Pancreas (tissue), 10 donors: Measurements from ENCODE around the gene WWOX. TPM values are rescaled to one million over a fixed set of nuclear protein-coding genes. Genes with fewer than 3 reads are reported as not detected.
"Not testable (repeated sequence)": the region's sequence is repeated elsewhere in the genome, so short reads cannot be mapped to it uniquely, and the experiment has no call there.

Experiments
- ATAC-seq, 4 donors: fragments of 200-7000 bp; cut with Tn5 transposase; one replicate each; pipeline versions ENCODE4 v1.8.0 to v1.9.1; 2020; ENCODE audit warnings: mild to moderate bottlenecking in 4 of 4, moderate library complexity in 4 of 4
- DNase-seq, 6 donors: peaks; one replicate each; pipeline ENCODE4 v3.0.0-alpha.2; 2020
- FAIRE-seq: peaks from 2 replicates; lab custom pipeline; 2012; peaks lifted over from hg19 to GRCh38; lab: Jason Lieb, UNC
- H3K27ac ChIP-seq, 4 donors: fragments of 200-600 bp; sonication (generic); 1 replicate in 3 of 4; 2 replicates in 1 of 4; pipeline versions ENCODE4 v1.5.0 to v1.8.0; 2020
- H3K27me3 ChIP-seq, 4 donors: fragments of 200-600 bp; one replicate each; pipeline ENCODE4 v1.8.0; 2021
- H3K36me3 ChIP-seq, 3 donors: fragments of 200-600 bp; sonication (generic) in 1 of 3; one replicate each; pipeline versions ENCODE4 v1.5.0 to v1.8.0; 2020 to 2021
- H3K4me1 ChIP-seq, 3 donors: fragments of 200-600 bp; one replicate each; pipeline ENCODE4 v1.8.0; 2021
- H3K4me3 ChIP-seq, 4 donors: fragments of 200-600 bp; sonication (generic) in 2 of 4; one replicate each; pipeline versions ENCODE4 v1.5.0 to v1.8.0; 2020 to 2021
- H3K9me3 ChIP-seq, 4 donors: fragments of 200-600 bp; one replicate each; pipeline ENCODE4 v1.8.0; 2021
- CTCF ChIP-seq, 4 donors: fragments of 200-600 bp; sonication (generic) in 3 of 4; IDR thresholded peaks; one replicate each; pipeline versions ENCODE4 v1.5.0 to v1.8.0; 2021; ENCODE audit warnings: antibody characterized with exemption in 4 of 4
- WGBS, 2 donors: extraction: QIAGEN DNeasy Blood & Tissue Kit; methylation state at CpG; one replicate each; pipeline ENCODE4 v1.1.7; 2013; 5-methylcytosine and 5-hydroxymethylcytosine counted together
- intact Hi-C, 3 donors: fragments of 100-400 bp; cut with DNase I; formaldehyde crosslinking; loops; one replicate each; pipeline versions ENCODE4 v1.11.1 to v1.14.2; 2022
- polyA plus RNA-seq, 2 donors: library from polyadenylated mRNA; stranded (reverse); fragments of 200-250 nt; gene quantifications; one replicate each; pipeline ENCODE4 v1.2.3, GENCODE V29; 2013
- total RNA-seq, 6 donors: library from RNA; stranded (reverse); fragmentation: NEBNext Ultra II Directional in 4 of 6; extraction: Animal tissue kit (Norgen Biotek cat#: 25700) in 4 of 6; gene quantifications; one replicate each; pipeline versions ENCODE4 v1.2.1 to v1.2.4, GENCODE V29; 2021 to 2023
- donor health status: healthy with polysubstance abuse.
- donor health status: DM: no; HTN: no; CAD: no; lungs with moderate emphysema.
- donor health status: DM: no; HTN: no; CAD: no.
- donor health status: control.
- donor health status: control.
- donor health status: Bipolar disorder and iron deficiency.
- donor health status: DM: yes; HTN: yes; CAD: no.
- donor health status: DM: no; HTN: no; CAD: no.
- donor health status: DM: no; HTN: no; CAD: no.
- donor health status: DM: yes; HTN: yes; CAD: no.

WWOX gene
- total and polyA plus RNA-seq, 8 donors: 6.8 to 14.4 (median 10.8) TPM

DNA sequence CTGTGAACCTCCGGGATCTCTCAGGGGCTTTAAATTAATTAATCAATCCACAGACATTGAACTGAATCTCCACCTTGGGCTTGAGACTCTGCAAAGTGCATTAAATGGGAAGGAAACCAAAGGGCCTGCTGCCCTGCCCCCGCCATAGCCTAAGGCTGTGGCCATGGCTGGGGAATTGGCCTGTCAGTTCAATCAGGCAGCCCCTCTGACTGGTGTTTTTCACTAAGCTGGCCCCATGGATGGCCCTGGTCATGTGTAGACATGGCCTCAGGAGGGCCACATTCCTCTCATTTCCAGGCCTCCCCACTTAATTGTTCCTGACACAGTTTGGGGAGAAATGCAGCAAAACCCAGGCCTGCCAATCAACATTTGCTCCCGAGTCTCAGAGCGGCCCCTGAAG, 499.8 kb downstream of the WWOX start:
- ATAC-seq (no peak), FAIRE-seq (no peak), DNase-seq (no peak)
- H3K27ac ChIP-seq: no peak overlapping the region
- H3K4me1 ChIP-seq: no peaks in the 10 kb centered on the region
- H3K4me3 ChIP-seq: no peak overlapping the region
- no peaks in the 10 kb centered on the region for H3K27me3 ChIP-seq
- 96 to 98% methylated on average over 4 of the region's 4 CpGs for WGBS, 2 donors
- no peaks in the 10 kb centered on the region for H3K9me3 ChIP-seq
- intact Hi-C loops: no loop called here
- no peak for TF ChIP-seq CTCF (IDR thresholded peaks at IDR 0.05)
- no peaks in the 10 kb centered on the region for H3K36me3 ChIP-seq

DNA sequence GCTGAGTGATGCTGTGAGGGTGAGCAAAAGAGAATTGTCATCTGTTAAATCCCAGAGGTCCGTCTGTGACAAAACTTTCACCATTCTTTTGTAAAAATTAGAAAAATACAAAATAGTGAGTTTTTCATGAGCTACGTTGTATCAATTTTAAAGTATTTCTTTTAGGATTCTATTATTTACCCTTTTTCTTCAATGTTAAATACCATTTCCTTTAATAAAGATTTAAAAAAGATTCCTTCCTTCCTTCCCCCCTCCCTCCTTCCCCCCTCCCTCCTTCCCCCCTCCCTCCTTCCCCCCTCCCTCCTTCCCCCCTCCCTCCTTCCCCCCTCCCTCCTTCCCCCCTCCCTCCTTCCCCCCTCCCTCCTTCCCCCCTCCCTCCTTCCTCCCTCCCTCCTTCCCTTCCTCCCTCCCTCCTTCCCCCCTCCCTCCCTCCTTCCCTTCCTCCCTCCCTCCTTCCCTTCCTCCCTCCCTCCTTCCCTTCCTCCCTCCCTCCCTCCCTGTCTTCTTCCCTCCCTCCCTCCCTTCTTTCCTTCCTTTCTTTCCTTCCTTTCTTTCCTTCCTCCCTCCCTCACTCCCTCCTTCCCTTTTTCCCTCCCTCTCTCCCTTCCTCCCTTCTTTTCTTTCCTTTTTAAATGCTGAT, 505.1 kb downstream of the WWOX start:
- H3K36me3 ChIP-seq, H3K4me1 ChIP-seq, H3K4me3 ChIP-seq, H3K27ac ChIP-seq, H3K27me3 ChIP-seq, H3K9me3 ChIP-seq, intact Hi-C loops, ATAC-seq, FAIRE-seq, DNase-seq: not testable (repeated sequence)
- 86 to 89% methylated on average over 2 of the region's 2 CpGs for WGBS, 2 donors

- Histone ChIP-seq H3K4me1 (no peaks in the 10 kb centered on the region), H3K27me3 (no peaks in the 10 kb centered on the region), H3K36me3 (no peaks in the 10 kb centered on the region), H3K4me3 (no peak overlapping the region), H3K9me3 (no peaks in the 10 kb centered on the region), H3K27ac (no peak overlapping the region)
- no peak for ATAC-seq
- intact Hi-C loops: no loop called here
- no peak for FAIRE-seq
- no peak for TF ChIP-seq CTCF (IDR thresholded peaks at IDR 0.05)
- no peak for DNase-seq
- WGBS, 2 donors: 90 to 95% methylated on average over 6 of the region's 6 CpGs
These were observed 506.2 kb downstream of the WWOX start for GRCh38 chr16:78605548-78606101.

DNA sequence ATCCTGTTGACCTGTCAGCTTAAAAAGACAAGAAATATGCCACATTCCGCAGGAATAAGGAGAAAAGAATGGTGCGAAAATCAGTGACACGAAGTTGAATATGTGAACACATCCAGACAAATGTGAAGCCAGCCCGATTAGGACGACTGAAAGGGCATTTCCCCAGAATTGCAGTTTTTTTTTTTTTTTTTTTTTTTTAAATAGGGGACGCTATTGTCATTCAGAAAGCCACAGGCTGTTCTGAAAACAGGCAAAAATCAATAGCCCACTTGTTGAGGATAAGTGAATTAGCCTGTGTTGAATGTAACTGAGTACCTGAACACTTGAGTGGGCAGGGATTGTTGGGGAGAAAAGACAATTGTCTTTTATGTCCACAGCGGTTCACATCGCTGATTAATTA, 507.1 kb downstream of the WWOX start:
- no peak for DNase-seq

GRCh38 chr16:78607022-78607421, 507.6 kb downstream of the WWOX start:
- Histone ChIP-seq H3K4me1 (no peaks in the 10 kb centered on the region), H3K27ac (no peak overlapping the region), H3K27me3 (no peaks in the 10 kb centered on the region), H3K36me3 (no peaks in the 10 kb centered on the region), H3K9me3 (no peaks in the 10 kb centered on the region), H3K4me3 (no peak overlapping the region)
- FAIRE-seq (peak; percentile 91), ATAC-seq (no peak), DNase-seq (no peak)
- WGBS, 2 donors: 81 to 85% methylated on average over 5 of the region's 5 CpGs
- TF ChIP-seq CTCF (IDR thresholded peaks at IDR 0.05): no peak
- intact Hi-C loops: no loop called here

More for the DNA sequence above, 507.1 kb downstream of the WWOX start:
- H3K36me3 ChIP-seq: no peaks in the 10 kb centered on the region
- no peaks in the 10 kb centered on the region for H3K4me1 ChIP-seq
- no peak overlapping the region for H3K27ac ChIP-seq
- no peak for ATAC-seq
- H3K9me3 ChIP-seq: no peaks in the 10 kb centered on the region
- no peaks in the 10 kb centered on the region for H3K27me3 ChIP-seq
- H3K4me3 ChIP-seq: no peak overlapping the region
- no peak for TF ChIP-seq CTCF (IDR thresholded peaks at IDR 0.05)
- no peak for FAIRE-seq
- 72 to 83% methylated on average over 8 of the region's 8 CpGs for WGBS, 2 donors
- intact Hi-C loops: no loop called here
